ENCODE data around the gene DGKG.

The DGKG gene

GRCh38 chr3:186144257-186144656 is 217.8 kb downstream of the DGKG start:
- no peak for TF ChIP-seq SPI1 (IDR thresholded peaks at IDR 0.05; ENCODE audit: borderline replicate concordance, low read depth)
- no peak for TF ChIP-seq REST (IDR thresholded peaks at IDR 0.05; ENCODE audit: insufficient replicate concordance, low read depth)
- no peak for TF ChIP-seq POLR2AphosphoS5 (IDR thresholded peaks at IDR 0.05; ENCODE audit: low read depth)
- TF ChIP-seq CTCF (IDR thresholded peaks at IDR 0.05; ENCODE audit: insufficient read depth, low read length), result no peak
- no peak for TF ChIP-seq GABPA (IDR thresholded peaks at IDR 0.05; ENCODE audit: low read depth)

GRCh38 chr3:186143250-186143649 is 218.8 kb downstream of the DGKG start:
- no peak for DNase-seq (ENCODE audit: low read depth in 1 of 2, low spot score in 1 of 2)
- no peaks in the 10 kb centered on the region for H3K27me3 ChIP-seq (ENCODE audit: insufficient read depth, poor library complexity, severe bottlenecking)
- no peak overlapping the region for H3K4me3 ChIP-seq (replicated peaks; ENCODE audit: insufficient read depth, low read length)
- no peak overlapping the region for H3K27ac ChIP-seq (replicated peaks)
- no peak for TF ChIP-seq GABPA (IDR thresholded peaks at IDR 0.05; ENCODE audit: low read depth)
- TF ChIP-seq SPI1 (IDR thresholded peaks at IDR 0.05; ENCODE audit: borderline replicate concordance, low read depth), result no peak
- TF ChIP-seq POLR2AphosphoS5 (IDR thresholded peaks at IDR 0.05; ENCODE audit: low read depth), result no peak
- TF ChIP-seq REST (IDR thresholded peaks at IDR 0.05; ENCODE audit: insufficient replicate concordance, low read depth), result no peak
- no peak for TF ChIP-seq CTCF (IDR thresholded peaks at IDR 0.05; ENCODE audit: insufficient read depth, low read length)

More at GRCh38 chr3:186144257-186144656, 217.8 kb downstream of the DGKG start:
- H3K27ac ChIP-seq (replicated peaks), result no peak overlapping the region
- H3K4me3 ChIP-seq (replicated peaks; ENCODE audit: insufficient read depth, low read length), result no peak overlapping the region
- H3K27me3 ChIP-seq (ENCODE audit: insufficient read depth, poor library complexity, severe bottlenecking), result no peaks in the 10 kb centered on the region
- DNase-seq (ENCODE audit: low read depth in 1 of 2, low spot score in 1 of 2), result no peak

GRCh38 chr3:186142393-186142932 is 219.6 kb downstream of the DGKG start:
- Histone ChIP-seq H3K27me3 (ENCODE audit: insufficient read depth, poor library complexity, severe bottlenecking) (no peaks in the 10 kb centered on the region), H3K4me3 (replicated peaks; ENCODE audit: insufficient read depth, low read length) (no peak overlapping the region), H3K27ac (replicated peaks) (no peak overlapping the region)
- no peak for TF ChIP-seq REST (IDR thresholded peaks at IDR 0.05; ENCODE audit: insufficient replicate concordance, low read depth)
- no peak for TF ChIP-seq CTCF (IDR thresholded peaks at IDR 0.05; ENCODE audit: insufficient read depth, low read length)
- TF ChIP-seq SPI1 (IDR thresholded peaks at IDR 0.05; ENCODE audit: borderline replicate concordance, low read depth), result no peak
- TF ChIP-seq POLR2AphosphoS5 (IDR thresholded peaks at IDR 0.05; ENCODE audit: low read depth), result no peak
- no peak for TF ChIP-seq GABPA (IDR thresholded peaks at IDR 0.05; ENCODE audit: low read depth)
- no peak for DNase-seq (ENCODE audit: low read depth in 1 of 2, low spot score in 1 of 2)

All from HL-60 (cell line).